Stimulated activated CD8-positive, alpha-beta memory T cell treated with anti-CD3 and anti-CD28 coated beads, Interleukin-7, amount 100 ng/mL, for 4 hours (primary cell): ENCODE data around the gene BNC1.
"Not testable (repeated sequence)": the region's sequence is repeated elsewhere in the genome, so short reads cannot be mapped to it uniquely, and the experiment has no call there.

Source experiments
- DNase-seq, 2 donors: peaks; one replicate each; pipeline ENCODE4 v3.0.0-alpha.2; 2020; ENCODE audit warnings: low read depth in 2 of 2

BNC1 gene

GRCh38 chr15:83299462-83299861 lies 15.0 kb upstream of the BNC1 start:
- no peak for DNase-seq

DNA sequence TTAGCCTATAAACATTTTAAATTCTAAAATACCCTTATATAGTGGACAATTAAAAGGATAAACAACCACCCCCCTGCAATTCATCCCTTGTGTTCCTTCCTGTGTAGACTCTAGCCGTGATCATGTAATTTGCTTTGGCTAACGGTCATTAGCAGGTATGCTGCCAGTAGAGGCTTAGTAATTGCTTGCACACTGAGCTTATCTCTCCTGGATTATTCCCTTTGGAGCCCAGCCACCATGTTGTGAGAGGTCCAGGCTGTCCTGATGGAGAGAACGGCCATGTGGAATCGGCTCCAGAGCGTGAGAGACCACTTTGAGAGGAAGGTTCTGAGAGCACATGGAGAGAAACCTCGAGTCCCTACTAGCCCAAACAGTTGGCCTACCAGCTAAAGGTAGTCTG lies 11.0 kb upstream of the BNC1 start:
- no peak for DNase-seq

- DNase-seq: no peak
These were observed 8.7 kb upstream of the BNC1 start for GRCh38 chr15:83293201-83293600.

DNA sequence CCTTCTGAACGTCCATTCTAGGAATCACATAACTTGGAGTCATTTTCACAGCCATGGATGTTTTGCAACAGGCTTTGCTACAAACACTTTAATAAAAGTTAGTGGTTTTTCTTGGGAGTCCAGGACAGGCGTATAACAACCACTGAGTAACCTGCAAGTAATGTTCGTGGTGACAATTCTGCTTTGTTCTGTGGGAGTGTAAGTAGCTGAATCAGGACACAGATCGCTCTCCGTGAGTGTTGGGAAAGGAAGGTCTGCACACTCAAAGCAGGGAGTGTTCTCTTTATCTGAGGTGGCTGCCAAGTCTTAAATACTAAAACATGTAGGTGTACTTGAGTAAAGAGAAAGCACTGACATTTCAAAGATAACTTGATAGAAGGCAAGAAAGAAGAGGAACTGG lies 7.9 kb upstream of the BNC1 start:
- DNase-seq: no peak

DNA sequence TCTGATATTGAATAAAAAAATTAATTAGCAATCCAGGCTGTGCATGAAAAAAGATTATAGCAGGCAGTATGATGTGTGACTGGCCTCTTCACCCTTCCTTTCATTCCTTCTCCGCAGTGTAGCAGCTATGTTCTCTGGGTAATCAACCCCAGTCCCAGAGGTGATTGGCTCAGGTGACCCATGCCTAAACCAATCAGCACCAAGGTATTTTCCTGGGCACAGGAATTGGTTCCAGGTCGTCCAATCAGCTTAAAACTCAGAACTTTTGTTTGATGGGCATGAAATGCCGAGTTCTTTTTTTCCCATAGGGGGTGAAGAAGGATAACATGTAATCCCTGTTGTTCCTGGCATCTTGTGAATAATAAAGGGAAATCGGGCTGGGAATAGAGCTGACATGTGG lies 5.8 kb upstream of the BNC1 start:
- DNase-seq: no peak

GRCh38 chr15:83289160-83289559 lies 4.7 kb upstream of the BNC1 start:
- no peak for DNase-seq

DNA sequence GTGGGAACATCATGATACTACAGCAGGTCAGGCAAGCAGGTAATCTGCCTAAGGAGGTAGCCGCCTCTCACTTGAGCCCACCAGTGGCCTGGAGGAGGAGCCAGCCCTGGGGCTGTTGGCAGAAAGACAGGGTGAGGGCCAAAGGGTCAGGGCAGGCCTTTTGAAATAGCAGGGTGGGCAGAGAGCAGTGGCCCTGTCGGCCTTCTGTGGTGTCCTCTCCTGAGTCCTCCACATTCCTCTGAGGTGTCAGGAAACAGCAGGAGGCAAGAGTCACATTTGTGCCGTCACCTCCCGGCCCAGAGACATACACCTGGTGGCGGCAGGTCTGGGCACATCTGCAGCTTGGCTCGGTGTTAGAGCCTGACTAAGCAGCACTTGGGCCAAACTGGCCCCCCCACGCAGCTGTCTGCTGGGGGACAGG lies 3.9 kb upstream of the BNC1 start:
- DNase-seq: no peak

DNA sequence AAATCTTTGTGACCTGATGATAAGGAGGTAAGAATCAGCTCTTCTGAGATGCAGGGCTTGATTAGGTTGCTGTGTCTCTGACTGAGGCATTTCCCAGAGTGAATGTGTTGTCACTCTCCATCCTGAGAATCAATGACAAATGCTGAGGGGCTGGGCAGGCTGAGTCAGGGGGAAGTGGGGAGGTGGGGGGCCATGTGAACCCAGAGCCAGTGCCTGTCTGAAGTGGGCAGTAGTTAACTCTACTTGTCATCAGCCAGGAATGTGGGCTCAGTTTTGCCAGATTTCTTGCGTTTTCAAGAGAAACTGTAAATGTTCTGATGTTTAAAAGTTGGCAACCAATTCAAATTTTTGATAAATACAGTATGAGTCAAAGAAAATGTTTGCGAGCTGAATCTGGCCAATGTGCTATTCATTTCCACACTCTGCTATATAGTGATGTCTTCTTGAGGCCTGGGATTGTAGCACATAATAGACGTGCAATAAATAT lies 3.1 kb upstream of the BNC1 start:
- DNase-seq: no peak

DNA sequence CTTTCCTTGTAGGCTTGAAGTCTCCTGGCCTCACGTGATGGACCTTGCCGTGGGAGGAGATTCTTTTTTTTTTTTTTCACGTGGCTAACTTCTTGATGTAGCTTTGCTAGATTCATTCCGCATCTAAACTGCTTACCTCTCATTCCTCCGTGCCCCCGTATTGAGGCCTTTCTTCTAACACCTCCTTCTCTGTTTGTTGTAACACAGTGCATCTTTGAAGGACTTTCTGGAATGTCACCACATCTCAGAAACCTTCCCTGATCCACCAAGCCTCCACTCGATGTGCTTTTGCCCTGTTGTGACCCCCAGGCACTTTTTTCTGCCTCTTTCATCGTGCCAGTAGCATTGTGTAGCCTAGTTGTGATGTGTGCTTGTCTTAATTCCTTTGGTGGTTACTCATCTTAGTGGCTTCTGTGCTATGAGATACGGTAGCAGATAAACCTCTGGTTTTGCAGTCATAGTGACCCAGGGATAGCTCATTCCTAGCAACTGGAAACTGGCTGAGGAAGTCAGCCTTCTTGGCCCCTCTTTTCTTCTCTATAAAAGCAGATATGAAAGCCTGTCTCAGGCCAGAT lies 1.6 kb upstream of the BNC1 start:
- DNase-seq: no peak

GRCh38 chr15:83285284-83285978 lies 967 bp upstream of the BNC1 start:
- no peak for DNase-seq

DNA sequence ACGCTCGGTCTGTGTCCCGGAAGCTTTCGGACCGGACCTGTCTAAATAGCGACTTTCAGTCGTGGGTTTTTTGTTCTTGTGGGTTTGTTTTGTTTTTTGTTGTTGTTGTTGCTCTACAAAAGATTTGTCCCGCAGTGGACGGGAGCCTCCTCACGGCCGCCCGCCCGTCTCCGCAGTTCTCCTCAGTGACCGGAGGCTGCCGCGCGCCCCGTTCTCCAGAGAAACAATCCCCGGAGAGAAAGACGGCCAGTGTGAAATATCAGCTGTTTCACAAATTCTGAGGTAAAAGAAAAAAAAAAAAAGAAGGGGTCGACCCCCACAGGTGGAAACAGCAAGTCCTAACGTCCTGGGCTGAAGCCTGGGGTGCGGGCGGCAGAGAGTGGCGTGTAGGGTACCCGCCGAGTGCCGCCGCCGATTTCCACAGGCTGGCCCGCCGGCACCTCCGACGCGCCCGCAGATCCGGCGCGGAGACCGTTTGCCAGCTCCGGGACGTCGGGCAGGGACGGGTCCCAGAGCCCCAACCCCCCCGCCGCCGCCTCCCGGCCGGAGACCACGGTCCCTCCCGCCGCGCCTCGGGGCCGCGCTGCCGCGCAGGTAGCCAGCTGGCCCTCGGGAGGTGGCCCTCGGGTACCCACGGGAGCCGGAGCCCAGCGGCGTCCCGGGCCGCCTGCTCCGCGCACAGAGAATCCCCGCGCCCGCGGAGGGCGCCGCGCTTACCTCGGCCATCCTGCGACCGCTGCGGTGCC lies 478 bp downstream of the BNC1 start:
- no peak for DNase-seq

- no peak for DNase-seq
These were observed 1.2 kb downstream of the BNC1 start for GRCh38 chr15:83283138-83283812.

DNA sequence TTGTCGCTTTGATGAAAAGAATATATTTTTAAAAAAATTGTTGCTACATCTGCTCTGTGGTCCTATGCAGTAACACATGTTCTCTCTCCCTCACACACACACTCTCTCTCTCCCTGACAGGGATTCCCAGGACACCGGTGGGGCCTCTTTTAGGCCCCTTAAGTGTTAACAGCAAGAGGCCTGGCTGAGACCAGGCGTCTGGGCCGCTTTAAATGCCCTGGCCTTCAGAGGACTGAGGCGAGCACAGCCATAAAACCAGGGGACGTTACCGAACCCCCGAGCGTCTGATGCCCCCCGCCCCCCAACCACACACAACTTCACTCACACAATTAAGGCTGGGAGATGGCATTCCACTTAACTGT lies 1.7 kb downstream of the BNC1 start:
- DNase-seq: no peak

DNA sequence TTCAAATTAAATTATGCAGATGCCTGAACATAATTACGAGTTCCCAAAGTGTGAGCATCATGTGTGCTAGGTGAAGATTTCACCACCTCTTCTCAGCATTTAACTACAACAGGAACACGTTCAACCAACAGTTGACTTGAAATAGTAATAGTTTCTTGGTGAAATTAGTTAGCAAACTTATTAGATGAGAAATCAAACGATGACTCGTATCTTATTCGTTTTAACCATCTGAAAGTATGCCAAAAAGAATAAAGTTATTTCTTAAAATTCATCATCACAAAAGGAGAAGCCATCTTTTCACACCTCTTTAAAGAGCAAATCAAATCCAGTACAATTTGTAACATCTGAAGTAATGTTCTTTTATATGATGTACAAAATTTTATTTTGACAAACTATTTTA lies 2.3 kb downstream of the BNC1 start:
- no peak for DNase-seq

GRCh38 chr15:83278191-83278590 lies 6.3 kb downstream of the BNC1 start:
- DNase-seq: no peak

GRCh38 chr15:83276661-83277060 lies 7.8 kb downstream of the BNC1 start:
- DNase-seq: no peak

DNA sequence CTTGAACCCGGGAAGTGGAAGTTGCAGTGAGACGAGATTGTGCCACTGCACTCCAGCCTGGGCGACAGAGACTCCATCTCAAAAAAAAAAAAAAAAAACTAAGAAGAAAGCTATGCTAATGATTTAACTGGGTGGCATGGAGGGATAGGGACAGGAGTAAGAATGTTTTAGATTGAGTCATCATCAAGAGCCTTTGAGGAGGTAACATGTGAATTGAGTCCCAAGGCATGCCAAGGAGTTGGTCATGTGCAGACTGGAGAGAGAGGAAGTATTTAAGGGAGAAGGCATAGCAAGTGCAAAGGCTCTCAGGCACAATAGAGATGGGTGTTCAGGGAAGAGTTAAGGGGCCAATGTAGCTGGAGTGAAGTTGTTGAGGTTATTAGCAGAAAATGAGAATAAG lies 9.1 kb downstream of the BNC1 start:
- no peak for DNase-seq

- no peak for DNase-seq
These were observed 14.3 kb downstream of the BNC1 start for GRCh38 chr15:83270176-83270575.

DNA sequence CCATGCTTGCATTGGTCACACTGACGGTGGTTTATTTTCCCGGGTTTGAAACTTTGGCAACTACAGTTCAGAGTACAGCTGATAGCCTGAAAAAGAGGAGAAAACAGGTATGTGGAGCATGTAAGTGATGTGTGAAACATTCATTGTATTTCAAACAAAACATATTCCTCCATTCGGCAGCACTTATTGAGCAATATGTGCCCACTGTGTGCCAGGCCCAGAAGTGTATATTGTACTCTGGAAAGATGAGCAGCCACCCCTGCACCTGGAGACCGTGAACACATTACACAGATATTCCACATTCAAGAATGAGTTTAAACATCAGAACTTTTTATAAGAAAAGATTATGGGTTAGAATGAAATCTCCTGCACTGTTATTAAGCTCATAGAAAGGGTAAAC lies 16.3 kb downstream of the BNC1 start:
- no peak for DNase-seq

DNA sequence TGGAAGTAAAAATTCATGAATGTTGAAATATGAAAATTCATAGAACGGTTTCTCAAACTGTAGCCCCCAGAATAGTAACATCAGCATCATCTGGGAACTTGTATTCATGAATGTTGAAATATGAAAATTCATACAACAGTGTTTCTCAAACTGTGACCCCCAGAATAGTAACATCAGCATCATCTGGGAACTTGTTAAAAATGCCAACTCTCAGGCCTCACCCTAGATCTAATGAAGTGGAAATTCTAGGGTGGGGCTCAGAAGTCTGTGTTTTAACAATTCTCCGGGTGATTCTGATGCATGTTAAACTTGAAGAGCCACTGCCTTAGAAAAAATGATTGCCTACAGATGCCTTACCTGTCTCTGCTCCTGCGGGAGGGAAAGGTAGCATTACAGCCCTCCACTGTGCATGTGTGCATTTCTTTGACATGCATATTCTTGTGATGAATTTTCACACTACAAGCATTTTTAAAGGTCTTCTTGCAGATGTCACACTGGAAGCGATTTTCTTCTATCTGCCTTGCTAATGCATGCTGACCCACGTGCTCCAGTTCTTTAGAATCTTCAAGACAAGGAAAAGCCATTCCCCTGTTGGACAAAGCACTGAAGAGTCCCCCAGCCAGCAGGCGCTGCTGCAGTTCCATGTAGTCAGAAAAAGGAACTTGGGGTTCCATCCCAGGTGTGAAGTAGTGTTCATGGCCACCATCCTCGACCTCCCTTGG lies 21.7 kb downstream of the BNC1 start:
- no peak for DNase-seq

- not testable (repeated sequence) for DNase-seq
These were observed 22.3 kb downstream of the BNC1 start for GRCh38 chr15:83262181-83262580.

DNA sequence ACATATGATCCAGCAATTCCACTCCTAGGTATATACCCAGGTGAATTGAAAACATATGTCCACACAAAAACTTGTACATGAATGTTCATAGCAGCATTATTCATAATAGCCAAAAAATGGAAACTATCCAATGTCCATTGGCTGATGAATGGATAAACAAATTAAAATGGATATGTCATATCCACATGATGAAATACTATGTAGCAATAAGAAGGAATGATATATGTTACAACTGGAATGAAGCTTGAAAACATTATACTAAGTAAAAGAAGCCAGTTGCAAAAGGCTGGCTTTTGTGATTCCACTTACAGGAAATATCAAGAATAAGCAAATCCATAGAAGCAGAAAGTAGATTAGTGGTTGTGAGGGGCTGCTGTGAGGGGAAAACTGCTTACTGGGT lies 33.7 kb downstream of the BNC1 start:
- no peak for DNase-seq
